Measurements from ENCODE around the gene SRCAP.
"Not testable (repeated sequence)": the region's sequence is repeated elsewhere in the genome, so short reads cannot be mapped to it uniquely, and the experiment has no call there.

Gene SRCAP

GRCh38 chr16:30663820-30664219 is 35.2 kb upstream of the SRCAP start:
- DNase-seq (ENCODE audit: low read depth), result no peak

GRCh38 chr16:30664616-30665109 is 34.3 kb upstream of the SRCAP start:
- DNase-seq (ENCODE audit: low read depth), result no peak

- no peak for DNase-seq (ENCODE audit: low read depth)
Measured at GRCh38 chr16:30665155-30665829, 33.7 kb upstream of the SRCAP start.

DNA sequence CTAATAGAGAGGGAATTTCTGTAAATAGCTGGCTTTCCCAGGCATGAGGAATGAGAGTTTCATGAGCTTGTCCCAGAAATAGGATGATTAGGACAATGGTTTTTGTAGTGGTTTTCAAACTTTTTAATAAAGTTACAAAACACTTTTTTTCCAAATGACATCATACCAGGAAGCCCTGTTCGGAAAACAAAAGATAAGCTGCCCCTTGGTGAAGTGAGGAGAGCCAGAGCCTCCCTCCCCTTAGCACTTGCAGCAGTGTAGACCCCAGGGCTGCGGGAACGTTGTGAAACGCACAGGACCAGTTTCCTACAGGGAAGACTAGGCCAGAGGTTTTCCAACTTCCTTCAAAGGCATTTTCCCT is 33.2 kb upstream of the SRCAP start:
- DNase-seq (ENCODE audit: low read depth), result no peak

- DNase-seq (ENCODE audit: low read depth), result no peak
Measured at GRCh38 chr16:30666681-30667080, 32.3 kb upstream of the SRCAP start.

- no peak for DNase-seq (ENCODE audit: low read depth)
Measured at GRCh38 chr16:30667361-30667905, 31.5 kb upstream of the SRCAP start.

GRCh38 chr16:30668393-30668792 is 30.6 kb upstream of the SRCAP start:
- no peak for DNase-seq (ENCODE audit: low read depth)

DNA sequence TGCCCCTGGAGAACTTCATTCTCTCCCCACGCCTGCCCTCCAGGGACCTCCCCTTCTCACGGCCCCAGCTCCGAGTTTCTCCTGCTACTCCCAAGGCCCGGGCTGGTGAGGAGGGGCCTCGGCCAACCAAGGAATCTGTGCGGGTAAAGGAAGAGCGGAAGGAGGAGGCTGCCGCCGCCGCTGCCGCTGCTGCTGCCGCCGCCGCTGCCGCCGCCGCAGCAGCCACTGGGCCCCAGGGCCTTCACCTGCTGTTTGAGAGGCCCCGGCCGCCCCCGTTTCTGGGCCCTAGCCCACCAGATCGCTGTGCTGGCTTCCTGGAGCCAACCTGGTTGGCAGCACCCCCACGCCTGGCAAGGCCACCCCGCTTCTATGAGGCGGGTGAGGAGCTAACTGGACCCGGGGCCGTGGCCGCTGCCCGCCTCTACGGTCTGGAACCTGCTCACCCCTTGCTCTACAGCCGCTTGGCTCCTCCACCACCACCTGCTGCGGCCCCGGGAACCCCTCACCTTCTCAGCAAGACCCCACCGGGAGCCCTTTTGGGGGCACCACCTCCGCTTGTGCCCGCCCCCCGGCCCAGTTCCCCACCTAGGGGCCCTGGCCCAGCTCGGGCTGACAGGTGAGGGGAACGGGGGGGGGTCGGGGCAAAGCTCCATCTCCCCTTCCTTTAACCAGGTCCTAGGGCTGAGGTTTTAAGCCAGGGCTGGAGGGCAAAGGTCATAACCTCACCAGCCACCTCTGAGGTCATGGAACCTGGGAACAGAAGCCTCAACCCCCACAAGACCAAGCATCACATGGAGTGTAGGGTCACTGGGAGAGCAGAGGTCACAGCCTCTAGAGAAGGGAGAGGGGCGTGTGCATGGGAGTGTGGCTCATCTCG is 29.7 kb upstream of the SRCAP start:
- no peak for DNase-seq (ENCODE audit: low read depth)

- no peak for DNase-seq (ENCODE audit: low read depth)
Measured at GRCh38 chr16:30669903-30670824, 28.8 kb upstream of the SRCAP start.

DNA sequence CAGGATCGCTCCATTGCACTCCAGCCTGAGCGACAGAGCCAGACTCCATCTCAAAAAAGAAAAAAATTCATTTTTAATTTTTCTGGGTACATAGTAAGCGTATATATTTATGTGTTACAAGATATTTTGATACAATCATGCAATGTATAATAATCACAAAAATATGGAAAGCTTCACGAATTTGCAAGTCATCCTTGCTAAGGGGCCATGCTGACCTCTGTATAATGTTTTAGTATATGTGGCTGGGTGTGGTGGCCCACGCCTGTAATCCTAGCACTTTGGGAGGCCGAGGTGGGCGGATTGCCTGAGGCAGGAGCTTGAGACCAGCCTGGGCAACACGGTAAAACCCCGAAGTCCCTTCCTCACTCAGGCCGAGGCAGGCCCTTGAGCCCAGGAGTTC is 23.8 kb upstream of the SRCAP start:
- DNase-seq (ENCODE audit: low read depth), result no peak

GRCh38 chr16:30677931-30678585 is 20.9 kb upstream of the SRCAP start:
- no peak for DNase-seq (ENCODE audit: low read depth)

DNA sequence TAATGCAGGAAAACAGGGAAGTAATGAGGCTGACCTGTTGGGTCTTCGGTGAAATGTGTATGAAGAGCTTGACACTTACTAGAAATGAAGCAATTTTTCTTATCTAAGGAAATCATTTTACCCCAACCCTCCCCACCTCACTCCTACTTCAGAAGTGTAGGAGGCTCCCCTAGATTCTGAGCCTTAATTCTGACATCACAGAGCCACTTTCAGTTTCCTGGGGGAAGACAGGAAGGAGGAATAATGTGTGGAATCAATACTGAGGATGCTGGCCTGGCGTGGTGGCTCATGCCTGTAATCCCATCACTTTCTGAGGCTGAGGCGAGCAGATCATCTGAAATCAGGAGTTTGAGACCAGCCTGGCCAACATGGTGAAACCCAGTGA is 20.4 kb upstream of the SRCAP start:
- DNase-seq (ENCODE audit: low read depth), result no peak

DNA sequence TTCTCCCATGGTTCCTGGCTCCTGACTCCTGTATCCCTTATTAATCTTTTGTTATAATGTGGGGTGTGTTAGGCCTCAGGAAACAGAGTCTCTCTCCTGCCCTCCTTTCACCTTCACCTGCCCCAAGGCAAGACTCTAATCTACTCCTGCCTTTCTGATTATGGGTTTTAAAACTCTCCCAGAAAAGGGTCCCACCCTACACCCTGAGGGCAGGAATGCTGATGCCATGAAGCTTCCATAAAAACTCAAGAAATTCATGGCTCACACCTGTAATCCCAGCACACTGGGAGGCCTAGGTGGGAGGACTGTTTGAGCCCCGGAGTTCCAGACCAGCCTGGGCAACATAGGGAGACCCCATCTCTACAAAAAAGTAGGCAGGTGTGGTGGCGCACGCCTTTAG is 18.6 kb upstream of the SRCAP start:
- DNase-seq (ENCODE audit: low read depth), result no peak

GRCh38 chr16:30688701-30689100 is 10.3 kb upstream of the SRCAP start:
- no peak for DNase-seq (ENCODE audit: low read depth)

DNA sequence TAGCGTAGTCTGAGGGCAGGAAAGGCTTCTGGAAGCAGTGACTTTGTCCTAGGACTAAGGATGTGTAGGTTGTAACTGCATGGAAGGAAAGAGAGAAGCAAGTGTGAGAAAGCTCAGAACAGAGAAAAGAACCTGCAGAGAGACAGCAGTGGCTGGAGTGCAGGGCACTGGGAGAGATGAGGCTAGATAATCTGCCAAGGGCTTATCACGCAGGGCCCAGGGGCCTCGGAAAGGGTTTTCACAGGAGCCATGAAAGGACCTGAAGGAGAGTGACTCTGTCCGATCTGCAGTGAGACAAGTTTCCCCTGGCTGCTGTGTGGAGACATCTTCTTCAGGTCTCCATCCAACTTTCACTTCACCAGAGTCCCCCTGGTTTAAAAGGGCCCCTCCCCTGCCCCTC is 7.1 kb upstream of the SRCAP start:
- DNase-seq (ENCODE audit: low read depth), result no peak

DNA sequence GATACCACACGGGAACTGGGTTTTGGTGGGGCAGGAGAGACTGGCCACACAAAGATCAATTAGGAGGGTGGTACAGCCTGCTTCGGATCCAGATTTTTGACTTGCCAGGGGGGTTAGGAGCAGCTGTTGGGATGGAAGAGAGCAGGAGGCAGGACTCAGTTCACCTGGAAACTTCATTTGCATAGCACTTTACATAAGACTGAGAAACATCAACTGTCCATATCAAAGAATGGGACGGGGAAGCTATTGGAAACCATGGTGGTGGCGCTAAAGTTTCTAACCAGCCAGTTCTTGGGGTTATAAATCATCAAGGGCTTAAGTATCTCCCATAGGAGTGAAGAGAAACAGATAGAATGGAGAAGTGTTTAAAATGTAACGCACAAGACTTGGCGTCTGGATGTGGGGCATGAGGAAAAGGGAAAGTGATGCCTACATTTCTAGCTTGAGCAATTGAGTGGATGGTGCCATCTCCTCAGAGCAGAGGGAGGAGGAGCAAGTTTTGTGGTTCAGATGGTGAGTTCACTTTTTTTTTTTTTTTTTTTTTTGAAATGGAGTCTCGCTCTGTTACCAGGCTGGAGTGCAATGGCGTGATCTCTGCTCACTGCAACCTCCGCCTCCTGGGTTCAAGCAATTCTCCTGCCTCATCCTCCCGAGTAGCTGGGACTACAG is 6.4 kb upstream of the SRCAP start:
- no peak for DNase-seq (ENCODE audit: low read depth)

GRCh38 chr16:30694926-30695693 is 3.9 kb upstream of the SRCAP start:
- DNase-seq (ENCODE audit: low read depth), result no peak

- DNase-seq (ENCODE audit: low read depth), result not testable (repeated sequence)
Measured at GRCh38 chr16:30696646-30697045, 2.3 kb upstream of the SRCAP start.

- DNase-seq (ENCODE audit: low read depth), result no peak
Measured at GRCh38 chr16:30697264-30698138, 1.5 kb upstream of the SRCAP start.
